K562 (cell line): Measurements from ENCODE around the gene FOXB2. TPM values are rescaled to one million over a fixed set of nuclear protein-coding genes. Genes with fewer than 3 reads are reported as not detected.

ENCODE experiments used
- HCFC1 ChIP-seq: IDR thresholded peaks from 2 replicates; pipeline ENCODE4 v1.6.1; 2012; ENCODE audit warnings: low read depth, low read length, improper control_type of control experiment
- ZNF318 ChIP-seq, 2 experiments: fragments of 450-650 bp; IDR thresholded peaks; 2 replicates each; pipeline ENCODE4 v1.6.1; 2016; ENCODE audit warnings: mild to moderate bottlenecking in 2 of 2, borderline replicate concordance in 1 of 2, low read depth in 1 of 2, moderate library complexity in 1 of 2
- polyA plus RNA-seq, 8 experiments: library from polyadenylated mRNA; depleted of rRNA in 4 of 8; stranded (reverse) in 5 of 8; unstranded in 3 of 8; fragments of >200 nt; fragmentation: Nextera tagmentation in 2 of 8; fragmentation: Illumina TruSeq in 1 of 8; extraction: Ambion mirVana in 2 of 8; extraction: Trizol in 1 of 8; gene quantifications; 2 replicates each; pipeline versions ENCODE4 v1.2.1 to v1.2.3, GENCODE V29; 2011 to 2014; ENCODE audit warnings: inconsistent platforms in 1 of 8, missing spikeins in 1 of 8
- total RNA-seq, 7 experiments: library from RNA; depleted of rRNA in 6 of 7; stranded (reverse); fragments of >200 nt in 6 of 7; fragmentation: Illumina TruSeq in 2 of 7; extraction: Trizol in 2 of 7; gene quantifications; 2 replicates each; pipeline versions ENCODE4 v1.2.1 to v1.2.3, GENCODE V29; 2011 to 2021; ENCODE audit warnings: low replicate concordance in 1 of 7

FOXB2 gene
- total and polyA plus RNA-seq, 9 of the 15 experiments (the other 6 are each of a cell fraction or from before 2014, with no cell fraction given), result not detected

GRCh38 chr9:77038281-77039036 lies 19.0 kb downstream of the FOXB2 start (continued):
- TF ChIP-seq ZNF318 (IDR thresholded peaks at IDR 0.05; ENCODE audit: borderline replicate concordance in 1 of 2, low read depth in 1 of 2) (no peak), HCFC1 (no peak)
